Right renal pelvis (tissue), 4 donors: Measurements from ENCODE around the gene TIE1. TPM values are rescaled to one million over a fixed set of nuclear protein-coding genes. Genes with fewer than 3 reads are reported as not detected.

Experiments
- DNase-seq, 4 donors: peaks; one replicate each; pipeline ENCODE4 v3.0.0-alpha.2; 2013; ENCODE audit warnings: low read depth in 4 of 4, low spot score in 3 of 4, missing footprints in 1 of 4
- polyA plus RNA-seq, 4 donors: library from polyadenylated mRNA; unstranded; fragments of 120-200 nt; gene quantifications; one replicate each; pipeline ENCODE4 v1.2.1, GENCODE V29; 2013; ENCODE audit not compliant: insufficient read length in 4 of 4

Gene TIE1
- polyA plus RNA-seq, result 10 to 100 TPM; 48.1 to 59.1 (median 54.7) TPM

GRCh38 chr1:43300378-43301094 is at the start of gene TIE1:
TIE1 (plus strand) TSS chr1:43300982; CDS start chr1:43301072, 90 bp downstream.
- DNase-seq, result no peak

GRCh38 chr1:43251024-43251423 is 49.8 kb upstream of the TIE1 start:
- no peak for DNase-seq

GRCh38 chr1:43252225-43252624 is 48.6 kb upstream of the TIE1 start:
- no peak for DNase-seq

GRCh38 chr1:43253173-43253572 is 47.6 kb upstream of the TIE1 start:
- DNase-seq, result no peak

- DNase-seq, result no peak
Measured at GRCh38 chr1:43253876-43254275, 46.9 kb upstream of the TIE1 start.

- DNase-seq, result no peak
Measured at GRCh38 chr1:43255438-43256210, 45.2 kb upstream of the TIE1 start.

DNA sequence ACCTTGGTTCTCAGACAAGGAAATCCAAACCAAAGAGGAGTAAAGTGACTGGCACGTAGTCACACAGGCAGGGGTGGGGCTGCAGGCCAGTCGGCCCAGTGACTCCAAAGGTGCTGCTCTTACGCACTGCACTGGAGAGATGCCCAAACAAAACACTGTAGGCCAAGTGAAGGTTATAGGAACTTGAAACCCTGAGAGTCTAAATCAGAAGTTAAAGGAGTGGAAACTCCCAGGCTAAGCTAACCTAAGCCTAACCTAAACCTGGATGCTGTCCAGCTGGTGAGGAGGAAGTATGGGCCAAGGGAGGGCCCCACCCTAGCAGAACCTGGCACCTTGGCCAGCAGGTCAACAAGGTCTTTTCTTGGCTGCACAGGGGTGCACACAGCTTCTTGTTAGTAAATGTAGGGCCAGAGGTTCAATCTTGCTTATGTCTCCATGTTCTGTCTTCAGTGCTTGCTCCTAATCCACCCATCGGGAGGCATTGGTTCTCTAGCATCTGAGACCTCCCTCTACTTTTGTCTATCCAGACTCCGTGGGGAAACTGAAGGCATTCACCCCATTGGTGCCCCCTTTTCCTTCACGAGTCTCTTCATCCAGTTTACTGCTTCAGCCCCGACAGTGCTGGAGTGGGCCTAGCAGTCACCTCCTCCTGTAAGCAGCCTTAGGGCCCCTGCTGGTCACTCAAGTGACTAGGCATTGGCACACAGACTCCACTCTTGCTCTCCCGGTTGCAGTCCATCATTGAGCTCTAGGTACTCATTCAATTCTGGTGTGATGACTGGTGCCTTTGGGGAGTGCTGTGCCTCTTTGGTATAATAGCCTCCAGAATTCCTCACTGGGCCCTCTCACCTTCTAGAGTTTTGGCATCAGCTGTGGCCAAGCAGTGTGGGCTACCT is 43.9 kb upstream of the TIE1 start:
- no peak for DNase-seq

- no peak for DNase-seq
Measured at GRCh38 chr1:43258370-43258769, 42.4 kb upstream of the TIE1 start.

- DNase-seq, result no peak
Measured at GRCh38 chr1:43265431-43265830, 35.4 kb upstream of the TIE1 start.

GRCh38 chr1:43266881-43267280 is 33.9 kb upstream of the TIE1 start:
- DNase-seq, result no peak

DNA sequence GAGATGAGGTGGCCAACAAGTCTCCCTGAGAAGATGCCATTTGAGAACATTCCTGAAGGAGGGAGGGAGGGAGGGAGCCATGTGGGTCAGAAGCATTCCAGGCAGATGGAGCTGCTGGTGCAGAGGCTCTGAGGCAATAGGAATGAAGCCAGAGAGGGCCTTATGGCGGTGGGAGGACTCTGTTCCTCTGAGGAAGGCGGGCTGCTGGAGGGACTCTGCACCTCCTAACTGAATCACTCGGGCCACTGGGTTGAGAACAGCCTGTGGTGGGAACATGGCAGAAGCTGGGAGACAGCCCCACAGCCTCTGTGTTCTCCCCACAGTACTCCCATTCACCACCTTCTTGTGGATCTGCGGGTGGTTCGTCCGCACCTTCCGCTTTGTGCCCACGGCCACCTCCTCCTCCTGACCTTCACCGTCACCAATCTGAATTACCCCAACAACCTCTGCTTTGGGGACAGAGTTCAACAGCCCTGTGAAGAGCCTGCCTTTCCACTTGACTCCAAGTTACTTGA is 33.4 kb upstream of the TIE1 start:
- DNase-seq, result no peak

DNA sequence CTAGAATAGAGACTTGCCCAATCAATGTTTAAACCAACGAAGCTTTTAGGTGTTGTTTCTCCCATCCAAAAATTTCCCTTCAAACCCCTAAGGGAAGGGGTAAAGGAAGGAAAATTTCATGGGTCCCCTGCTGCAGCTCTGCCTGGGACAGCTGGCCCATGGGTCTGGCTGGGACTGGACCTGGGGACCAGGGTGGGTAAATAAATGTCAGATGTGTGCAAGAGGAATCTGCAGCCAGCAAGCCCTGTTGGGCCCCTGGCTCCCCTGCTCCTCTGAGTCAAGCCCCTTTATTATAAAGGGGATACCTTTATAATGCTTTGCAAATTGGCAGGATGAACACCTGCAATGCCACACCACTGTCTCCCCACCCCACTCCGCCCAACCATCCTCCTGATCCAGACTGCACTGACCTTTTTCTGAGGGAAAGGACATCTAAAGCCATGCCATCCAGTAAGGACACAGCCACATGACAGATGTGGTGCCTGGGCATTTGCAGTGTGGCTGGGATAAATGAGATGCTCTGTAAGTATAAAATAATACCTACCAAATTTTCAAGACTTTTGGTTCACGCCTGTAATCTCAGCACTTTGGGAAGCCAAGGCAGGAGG is 32.9 kb upstream of the TIE1 start:
- no peak for DNase-seq

GRCh38 chr1:43269627-43270375 is 31.0 kb upstream of the TIE1 start, which contains the start of gene TMEM125:
TMEM125 (plus strand) TSS chr1:43269983; CDS start chr1:43272723, 2,740 bp downstream.
- no peak for DNase-seq

DNA sequence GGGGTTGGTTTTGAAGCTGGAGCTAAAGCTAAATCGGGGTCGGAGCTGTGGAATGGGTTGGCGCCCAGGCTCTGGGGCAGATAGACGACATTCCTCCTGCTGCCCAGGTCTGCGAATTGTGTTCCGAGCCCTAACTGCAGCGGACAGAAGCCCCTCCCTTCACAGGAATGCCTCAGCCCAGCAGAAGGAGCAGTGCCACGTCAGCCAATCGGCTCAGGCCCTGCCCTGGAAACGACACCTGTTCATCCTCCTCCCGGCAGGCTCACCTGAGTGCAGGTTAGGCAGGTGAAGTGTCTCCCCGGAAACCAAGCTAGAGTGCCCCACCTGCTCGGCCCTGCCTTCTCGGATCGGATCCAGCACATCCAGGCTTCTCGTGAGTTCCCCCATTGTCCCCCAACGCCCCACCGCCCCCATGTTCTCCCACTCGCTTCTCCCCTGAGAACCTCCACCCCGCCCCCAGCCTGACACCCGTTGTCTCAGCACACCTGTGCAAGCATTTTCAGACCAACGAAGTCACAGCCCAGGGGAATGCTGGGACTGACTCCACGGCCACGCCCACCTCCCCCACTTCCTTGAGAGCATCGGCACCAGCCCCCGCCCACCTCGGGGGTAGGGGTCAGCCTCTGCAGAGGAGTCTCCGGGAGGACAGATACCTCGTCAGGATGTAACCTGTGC is 30.2 kb upstream of the TIE1 start:
- peak in 1 of 4 donors; percentile 34 for DNase-seq

GRCh38 chr1:43271186-43272118 is 29.3 kb upstream of the TIE1 start:
- no peak for DNase-seq

DNA sequence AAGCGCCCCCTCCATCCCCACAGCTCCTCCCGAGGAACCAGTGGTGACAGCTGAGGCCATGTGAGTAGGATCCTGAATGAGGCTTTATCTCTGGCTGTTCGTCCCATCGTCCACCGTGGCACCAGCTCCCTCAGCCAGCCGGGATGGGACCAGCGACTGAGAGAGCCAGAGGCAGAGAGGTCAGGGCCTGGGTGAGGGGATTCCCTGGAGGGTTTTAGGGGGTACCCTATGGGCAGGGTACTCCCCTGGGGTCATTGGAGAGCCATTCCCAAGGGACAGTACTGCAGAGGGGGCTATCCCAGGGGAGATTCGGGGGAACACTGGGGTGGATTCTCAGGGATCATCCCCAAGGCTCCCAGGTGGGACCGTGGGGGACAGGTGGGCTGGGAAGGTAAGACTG is 28.6 kb upstream of the TIE1 start:
- DNase-seq, result no peak

- no peak for DNase-seq
Measured at GRCh38 chr1:43272576-43273571, 27.9 kb upstream of the TIE1 start.
